CD4-positive, alpha-beta memory T cell (primary cell): ENCODE measurements around the gene TM2D1. TPM values are rescaled to one million over a fixed set of nuclear protein-coding genes. Genes with fewer than 3 reads are reported as not detected.

ENCODE experiments used
- CTCF ChIA-PET: fragments of 350-600 bp; sonication (Branson Sonifier 250); formaldehyde crosslinking; loops from one replicate; lab custom pipeline; 2021; ENCODE audit warnings: inconsistent platforms; ENCODE audit not compliant: partially characterized antibody; lab: Charles Lee
- POLR2A ChIA-PET: fragments of 350-600 bp; sonication (Branson Sonifier 250); formaldehyde crosslinking; loops from one replicate; lab custom pipeline; 2021; ENCODE audit not compliant: partially characterized antibody; lab: Charles Lee
- DNase-seq, 5 donors: peaks; one replicate each; pipeline versions ENCODE4 v3.0.0 to v3.0.0-alpha.2; 2020 to 2022; ENCODE audit warnings: mixed read lengths in 1 of 5
- H3K27ac ChIP-seq: one replicate; pipeline ENCODE4 v1.7.0; 2013; ENCODE audit warnings: low read depth, low read length
- H3K27me3 ChIP-seq: 2 replicates; pipeline ENCODE4 v1.7.0; 2013; ENCODE audit warnings: mild to moderate bottlenecking, low read length, moderate library complexity; ENCODE audit not compliant: insufficient read depth
- H3K36me3 ChIP-seq: 2 replicates; pipeline ENCODE4 v1.7.0; 2013; ENCODE audit warnings: mild to moderate bottlenecking, low read length, moderate library complexity; ENCODE audit not compliant: insufficient read depth
- H3K4me1 ChIP-seq: 2 replicates; pipeline ENCODE4 v1.7.0; 2013; ENCODE audit warnings: mild to moderate bottlenecking, low read length, moderate library complexity; ENCODE audit not compliant: insufficient read depth
- H3K4me3 ChIP-seq, 2 donors: one replicate each; pipeline ENCODE4 v1.7.0; 2013; ENCODE audit warnings: low read length in 2 of 2, mild to moderate bottlenecking in 1 of 2
- H3K9me3 ChIP-seq, 2 donors: one replicate each; pipeline ENCODE4 v1.7.0; 2013; ENCODE audit warnings: low read length in 2 of 2, control low read depth in 1 of 2; ENCODE audit not compliant: control insufficient read depth in 1 of 2
- H3K27ac Mint-ChIP-seq, 7 donors: one replicate each; pipeline ENCODE4 v1.8.0; 2020 to 2021; ENCODE audit warnings: mixed read lengths in 7 of 7, mild to moderate bottlenecking in 6 of 7, inconsistent platforms in 3 of 7, moderate library complexity in 3 of 7
- H3K27me3 Mint-ChIP-seq, 2 donors: one replicate each; pipeline ENCODE4 v1.8.0; 2020 to 2021; ENCODE audit warnings: mixed read lengths in 2 of 2
- H3K36me3 Mint-ChIP-seq, 2 donors: one replicate each; pipeline ENCODE4 v1.8.0; 2020 to 2021; ENCODE audit warnings: mixed read lengths in 2 of 2, inconsistent platforms in 1 of 2, mild to moderate bottlenecking in 1 of 2
- H3K4me1 Mint-ChIP-seq, 4 donors: one replicate each; pipeline ENCODE4 v1.8.0; 2020 to 2021; ENCODE audit warnings: mixed read lengths in 4 of 4, mild to moderate bottlenecking in 1 of 4
- H3K4me3 Mint-ChIP-seq, 8 donors: one replicate each; pipeline ENCODE4 v1.8.0; 2020 to 2021; ENCODE audit warnings: mixed read lengths in 8 of 8, mild to moderate bottlenecking in 7 of 8, moderate library complexity in 6 of 8, inconsistent platforms in 3 of 8
- H3K9me3 Mint-ChIP-seq, 8 donors: one replicate each; pipeline ENCODE4 v1.8.0; 2020 to 2021; ENCODE audit warnings: mixed read lengths in 8 of 8, mild to moderate bottlenecking in 5 of 8, inconsistent platforms in 3 of 8, moderate library complexity in 1 of 8
- intact Hi-C: fragments of 100-400 bp; cut with micrococcal nuclease; formaldehyde crosslinking; loops from one replicate; pipeline ENCODE4 v1.15.1; 2023
- polyA plus RNA-seq, 2 donors: library from polyadenylated mRNA; unstranded; fragments of 300-500 nt; fragmentation: Illumina TruSeq; gene quantifications; one replicate each; pipeline ENCODE4 v1.2.3, GENCODE V29; 2021
- total RNA-seq, 2 experiments: library from RNA; stranded (reverse); gene quantifications; one replicate each; pipeline ENCODE4 v1.2.3, GENCODE V29; 2021

Gene TM2D1
- total and polyA plus RNA-seq, 4 experiments from 2014 or later: 33.3 to 55.1 (median 44.8) TPM

GRCh38 chr1:61670445-61670844 lies 54.5 kb downstream of the TM2D1 start:
- H3K4me1 Mint-ChIP-seq: no peaks in the 10 kb centered on the region
- Histone ChIP-seq H3K27ac (no peak overlapping the region), H3K4me3 (no peak overlapping the region), H3K9me3 (no peaks in the 10 kb centered on the region), H3K27me3 (no peaks in the 10 kb centered on the region), H3K36me3 (no peaks in the 10 kb centered on the region), H3K4me1 (no peaks in the 10 kb centered on the region)
- no peaks in the 10 kb centered on the region for H3K27me3 Mint-ChIP-seq
- H3K4me3 Mint-ChIP-seq: no peak overlapping the region
- ChIA-PET CTCF (no interaction called here), POLR2A (no interaction called here)
- intact Hi-C loops: no loop called here
- no peak for DNase-seq
- H3K36me3 Mint-ChIP-seq: peaks cover 11 to 23% of the 10 kb centered on the region in 2 donors
- H3K9me3 Mint-ChIP-seq: no peaks in the 10 kb centered on the region
- H3K27ac Mint-ChIP-seq: no peak overlapping the region

GRCh38 chr1:61670016-61670415 lies 54.9 kb downstream of the TM2D1 start:
- no peak for DNase-seq
- CTCF ChIA-PET: no interaction called here

GRCh38 chr1:61659061-61659460 lies 65.9 kb downstream of the TM2D1 start:
- intact Hi-C loops: no loop called here

More at GRCh38 chr1:61670016-61670415, 54.9 kb downstream of the TM2D1 start:
- Histone ChIP-seq H3K27me3 (no peaks in the 10 kb centered on the region), H3K4me3 (no peak overlapping the region), H3K9me3 (no peaks in the 10 kb centered on the region), H3K36me3 (no peaks in the 10 kb centered on the region), H3K27ac (no peak overlapping the region), H3K4me1 (no peaks in the 10 kb centered on the region)
- no peak overlapping the region for H3K4me3 Mint-ChIP-seq
- H3K9me3 Mint-ChIP-seq: no peaks in the 10 kb centered on the region
- no peaks in the 10 kb centered on the region for H3K27me3 Mint-ChIP-seq
- POLR2A ChIA-PET: no interaction called here
- H3K36me3 Mint-ChIP-seq: peaks cover 11 to 23% of the 10 kb centered on the region in 2 donors
- no peaks in the 10 kb centered on the region for H3K4me1 Mint-ChIP-seq
- H3K27ac Mint-ChIP-seq: no peak overlapping the region
- intact Hi-C loops: no loop called here

GRCh38 chr1:61655453-61655852 lies 69.5 kb downstream of the TM2D1 start:
- H3K27me3 Mint-ChIP-seq: peaks cover 0 to 2% of the 10 kb centered on the region in 2 donors
- H3K9me3 Mint-ChIP-seq: peaks cover 0 to 2% (median 0%) of the 10 kb centered on the region in 8 donors
- CTCF ChIA-PET: no interaction called here

More at GRCh38 chr1:61659061-61659460, 65.9 kb downstream of the TM2D1 start:
- no peaks in the 10 kb centered on the region for H3K27me3 ChIP-seq
- Mint-ChIP-seq H3K4me1 (peaks cover 0 to 1% (median 0%) of the 10 kb centered on the region in 4 donors), H3K36me3 (no peaks in the 10 kb centered on the region), H3K9me3 (peaks cover 0 to 2% (median 0%) of the 10 kb centered on the region in 8 donors), H3K4me3 (no peak overlapping the region), H3K27ac (no peak overlapping the region), H3K27me3 (peaks cover 0 to 2% of the 10 kb centered on the region in 2 donors)
- ChIA-PET POLR2A (no interaction called here), CTCF (no interaction called here)
- no peaks in the 10 kb centered on the region for H3K4me1 ChIP-seq
- H3K4me3 ChIP-seq: no peak overlapping the region
- no peaks in the 10 kb centered on the region for H3K36me3 ChIP-seq
- H3K27ac ChIP-seq: no peak overlapping the region
- H3K9me3 ChIP-seq: no peaks in the 10 kb centered on the region
- DNase-seq: no peak

GRCh38 chr1:61654067-61654466 lies 70.9 kb downstream of the TM2D1 start:
- intact Hi-C loops: no loop called here
- peaks cover 0 to 4% of the 10 kb centered on the region in 2 donors for H3K36me3 Mint-ChIP-seq
- H3K4me3 Mint-ChIP-seq: no peak overlapping the region
- H3K9me3 Mint-ChIP-seq: peaks cover 0 to 2% (median 0%) of the 10 kb centered on the region in 8 donors
- H3K4me1 ChIP-seq: no peaks in the 10 kb centered on the region
- H3K27ac ChIP-seq: no peak overlapping the region
- no peaks in the 10 kb centered on the region for H3K27me3 ChIP-seq
- no peaks in the 10 kb centered on the region for H3K4me1 Mint-ChIP-seq
- CTCF ChIA-PET: no interaction called here
- no peaks in the 10 kb centered on the region for H3K36me3 ChIP-seq
- H3K27ac Mint-ChIP-seq: no peak overlapping the region
- POLR2A ChIA-PET: no interaction called here
- no peaks in the 10 kb centered on the region for H3K9me3 ChIP-seq
- H3K4me3 ChIP-seq: no peak overlapping the region
- DNase-seq: no peak
- H3K27me3 Mint-ChIP-seq: peaks cover 0 to 2% of the 10 kb centered on the region in 2 donors

More at GRCh38 chr1:61655453-61655852, 69.5 kb downstream of the TM2D1 start:
- H3K4me3 ChIP-seq: no peak overlapping the region
- no peaks in the 10 kb centered on the region for H3K4me1 ChIP-seq
- no peaks in the 10 kb centered on the region for H3K27me3 ChIP-seq
- peaks cover 0 to 4% of the 10 kb centered on the region in 2 donors for H3K36me3 Mint-ChIP-seq
- POLR2A ChIA-PET: no interaction called here
- H3K36me3 ChIP-seq: no peaks in the 10 kb centered on the region
- no peaks in the 10 kb centered on the region for H3K4me1 Mint-ChIP-seq
- no peak overlapping the region for H3K27ac ChIP-seq
- no peak overlapping the region for H3K4me3 Mint-ChIP-seq
- no peaks in the 10 kb centered on the region for H3K9me3 ChIP-seq
- no peak for DNase-seq
- no peak overlapping the region for H3K27ac Mint-ChIP-seq
- intact Hi-C loops: no loop called here

- H3K36me3 Mint-ChIP-seq: peaks cover 0 to 4% of the 10 kb centered on the region in 2 donors
- DNase-seq: no peak
- POLR2A ChIA-PET: no interaction called here
- Histone ChIP-seq H3K4me3 (no peak overlapping the region), H3K4me1 (no peaks in the 10 kb centered on the region), H3K9me3 (no peaks in the 10 kb centered on the region), H3K27ac (no peak overlapping the region), H3K27me3 (no peaks in the 10 kb centered on the region), H3K36me3 (no peaks in the 10 kb centered on the region)
- H3K27ac Mint-ChIP-seq: no peak overlapping the region
- H3K4me1 Mint-ChIP-seq: no peaks in the 10 kb centered on the region
- no peak overlapping the region for H3K4me3 Mint-ChIP-seq
- intact Hi-C loops: no loop called here
- no peaks in the 10 kb centered on the region for H3K9me3 Mint-ChIP-seq
- no peaks in the 10 kb centered on the region for H3K27me3 Mint-ChIP-seq
- CTCF ChIA-PET: no interaction called here
Observed at GRCh38 chr1:61648983-61649742, 75.8 kb downstream of the TM2D1 start.

GRCh38 chr1:61647142-61647541 lies 77.8 kb downstream of the TM2D1 start:
- intact Hi-C loops: no loop called here
- no peak overlapping the region for H3K4me3 Mint-ChIP-seq
- H3K27ac ChIP-seq: no peak overlapping the region

More at GRCh38 chr1:61647142-61647541, 77.8 kb downstream of the TM2D1 start:
- Mint-ChIP-seq H3K4me1 (no peaks in the 10 kb centered on the region), H3K27me3 (no peaks in the 10 kb centered on the region), H3K9me3 (no peaks in the 10 kb centered on the region), H3K36me3 (no peaks in the 10 kb centered on the region), H3K27ac (no peak overlapping the region)
- ChIA-PET CTCF (interaction anchor here (1.3 kb wide), 1 partner anchor 9 kb away, joined by 3 read pairs; no protein-coding TSS in a partner anchor), POLR2A (no interaction called here)
- no peaks in the 10 kb centered on the region for H3K4me1 ChIP-seq
- no peak for DNase-seq
- no peaks in the 10 kb centered on the region for H3K36me3 ChIP-seq
- no peaks in the 10 kb centered on the region for H3K27me3 ChIP-seq
- H3K4me3 ChIP-seq: no peak overlapping the region
- H3K9me3 ChIP-seq: no peaks in the 10 kb centered on the region
